Neural progenitor cell (in vitro differentiated cells): ENCODE measurements around the gene MVD.

Experiments used
- EZH2 ChIP-seq: fragments of 200-600 bp; sonication (generic); IDR thresholded peaks from 2 replicates; pipeline ENCODE4 v1.6.1; 2017; ENCODE audit warnings: antibody characterized with exemption, mild to moderate bottlenecking, moderate library complexity
- EZH2phosphoT487 ChIP-seq: fragments of 200-600 bp; sonication (generic); IDR thresholded peaks from 2 replicates; pipeline ENCODE4 v1.6.1; 2017; ENCODE audit warnings: antibody characterized with exemption
- TF ChIP-seq, protein P1 (sequence below): fragments of 200-600 bp; sonication (generic); IDR thresholded peaks from 2 replicates; pipeline ENCODE4 v1.5.1; 2017; ENCODE audit warnings: antibody characterized with exemption, mild to moderate bottlenecking

DNA sequence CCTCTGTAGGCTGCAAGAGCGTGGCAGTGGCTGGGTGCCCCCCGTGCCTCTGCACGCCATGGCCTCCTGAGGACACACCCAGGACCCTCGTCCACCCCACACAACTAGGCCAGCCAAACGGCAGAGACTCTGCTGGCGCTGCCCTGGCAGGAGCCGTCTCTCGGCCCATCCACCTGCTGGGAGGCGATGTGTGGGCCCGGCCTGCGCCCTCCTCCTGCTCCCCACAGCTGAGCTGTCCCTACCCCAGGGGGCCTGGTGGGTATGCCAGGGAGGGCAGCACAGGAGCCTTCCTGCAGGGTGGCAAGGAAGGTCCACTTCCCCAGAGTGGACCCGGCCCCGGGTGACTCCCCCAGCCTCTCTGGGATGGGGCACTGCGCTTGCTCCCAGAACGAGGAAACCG lies 36.3 kb upstream of the MVD start:
- TF ChIP-seq, protein P1, sequence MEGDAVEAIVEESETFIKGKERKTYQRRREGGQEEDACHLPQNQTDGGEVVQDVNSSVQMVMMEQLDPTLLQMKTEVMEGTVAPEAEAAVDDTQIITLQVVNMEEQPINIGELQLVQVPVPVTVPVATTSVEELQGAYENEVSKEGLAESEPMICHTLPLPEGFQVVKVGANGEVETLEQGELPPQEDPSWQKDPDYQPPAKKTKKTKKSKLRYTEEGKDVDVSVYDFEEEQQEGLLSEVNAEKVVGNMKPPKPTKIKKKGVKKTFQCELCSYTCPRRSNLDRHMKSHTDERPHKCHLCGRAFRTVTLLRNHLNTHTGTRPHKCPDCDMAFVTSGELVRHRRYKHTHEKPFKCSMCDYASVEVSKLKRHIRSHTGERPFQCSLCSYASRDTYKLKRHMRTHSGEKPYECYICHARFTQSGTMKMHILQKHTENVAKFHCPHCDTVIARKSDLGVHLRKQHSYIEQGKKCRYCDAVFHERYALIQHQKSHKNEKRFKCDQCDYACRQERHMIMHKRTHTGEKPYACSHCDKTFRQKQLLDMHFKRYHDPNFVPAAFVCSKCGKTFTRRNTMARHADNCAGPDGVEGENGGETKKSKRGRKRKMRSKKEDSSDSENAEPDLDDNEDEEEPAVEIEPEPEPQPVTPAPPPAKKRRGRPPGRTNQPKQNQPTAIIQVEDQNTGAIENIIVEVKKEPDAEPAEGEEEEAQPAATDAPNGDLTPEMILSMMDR = no peak
- no peak for TF ChIP-seq EZH2
- TF ChIP-seq EZH2phosphoT487 = no peak
